Fibroblast of upper back skin (primary cell): ENCODE measurements around the gene OR10AG1.

Experiments used
- DNase-seq: peaks from one replicate; pipeline ENCODE4 v3.0.0-alpha.2; 2013

The OR10AG1 gene, protein sequence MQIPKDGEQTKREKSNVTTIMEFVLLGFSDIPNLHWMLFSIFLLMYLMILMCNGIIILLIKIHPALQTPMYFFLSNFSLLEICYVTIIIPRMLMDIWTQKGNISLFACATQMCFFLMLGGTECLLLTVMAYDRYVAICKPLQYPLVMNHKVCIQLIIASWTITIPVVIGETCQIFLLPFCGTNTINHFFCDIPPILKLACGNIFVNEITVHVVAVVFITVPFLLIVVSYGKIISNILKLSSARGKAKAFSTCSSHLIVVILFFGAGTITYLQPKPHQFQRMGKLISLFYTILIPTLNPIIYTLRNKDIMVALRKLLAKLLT

DNA sequence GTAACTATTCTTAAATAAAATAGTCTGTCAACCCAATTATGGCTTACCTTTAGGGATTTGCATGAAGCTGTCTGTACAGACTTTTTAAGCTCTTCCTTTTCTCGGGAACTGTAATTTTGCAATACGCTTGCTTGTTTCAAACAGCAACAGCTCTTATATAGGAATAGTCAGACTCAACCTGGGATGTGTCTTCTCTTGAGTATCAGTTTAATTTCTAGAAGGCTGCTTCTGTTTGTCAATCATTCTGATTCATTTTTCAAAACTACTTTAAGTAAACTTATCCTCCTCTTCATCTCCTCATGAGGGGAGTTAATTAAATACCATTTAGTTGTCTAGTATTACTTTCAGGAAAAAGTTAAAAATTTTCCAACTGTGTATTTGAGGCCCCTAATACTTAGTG lies at the start of gene OR10AG1:
OR10AG1 (minus strand) TSS at position 101 of the 400 bp plus-strand sequence; CDS start at position 63, 38 bp downstream.
- no peak for DNase-seq

DNA sequence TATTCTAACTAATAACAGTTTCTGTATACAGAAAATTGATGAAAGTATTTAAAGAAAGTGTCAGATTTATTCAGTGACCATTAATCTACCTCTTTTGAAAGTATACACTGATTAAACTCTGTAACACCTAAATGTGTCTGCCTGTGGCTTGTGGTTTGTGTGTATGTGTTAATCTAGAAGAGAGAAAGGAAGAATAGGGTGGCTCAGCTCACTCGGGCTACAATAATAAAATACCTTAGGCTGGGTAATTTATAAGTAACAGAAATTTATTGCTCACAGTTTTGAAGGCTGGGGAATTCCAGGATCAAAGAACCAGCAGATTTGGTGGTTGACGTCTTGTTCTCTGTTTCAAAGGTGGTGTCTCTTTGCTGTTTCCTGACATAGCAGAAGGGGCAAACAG lies 44.1 kb upstream of the OR10AG1 start:
- DNase-seq = no peak

DNA sequence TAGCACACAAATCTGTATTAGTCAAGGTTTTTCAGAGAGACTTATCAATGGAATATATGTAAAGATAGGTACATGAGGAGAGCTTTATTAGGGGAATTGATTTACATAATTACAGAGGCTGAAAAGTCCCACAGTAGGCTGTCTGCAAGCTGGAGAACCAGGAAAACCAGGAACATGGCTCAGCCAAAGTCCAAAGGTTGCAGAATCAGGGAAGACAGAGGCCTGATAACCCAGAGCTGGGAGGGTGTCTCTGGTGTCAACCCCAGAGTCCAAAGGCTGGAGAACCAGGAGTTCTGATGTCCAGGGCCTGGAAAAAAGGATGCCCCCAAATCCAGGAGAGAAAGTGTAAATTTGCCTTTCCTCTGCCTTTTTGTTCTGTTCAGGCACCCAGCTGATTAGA lies 41.0 kb upstream of the OR10AG1 start:
- no peak for DNase-seq

DNA sequence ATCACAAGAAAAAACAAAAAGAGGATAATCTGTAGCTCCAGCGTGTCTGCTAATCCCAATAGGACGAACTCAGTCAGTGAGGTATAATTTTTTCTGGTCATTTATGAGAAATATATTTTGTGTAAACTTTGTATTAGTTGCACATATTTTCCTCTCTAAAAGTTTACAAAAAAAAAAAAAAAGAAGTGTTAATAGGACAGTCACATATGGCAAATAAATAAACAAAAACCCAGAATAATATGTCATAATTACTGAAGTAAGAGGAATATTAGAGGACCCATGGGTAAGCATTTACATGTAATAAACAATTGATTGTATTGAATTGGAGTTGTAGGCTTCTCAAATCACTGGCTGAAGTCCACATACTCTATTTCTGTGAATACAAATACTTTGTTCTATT lies 24.8 kb upstream of the OR10AG1 start, which contains the start of gene OR5F1:
OR5F1 (minus strand) TSS at position 101 of the 400 bp plus-strand sequence; CDS start at position 101, 0 bp downstream.
- no peak for DNase-seq

DNA sequence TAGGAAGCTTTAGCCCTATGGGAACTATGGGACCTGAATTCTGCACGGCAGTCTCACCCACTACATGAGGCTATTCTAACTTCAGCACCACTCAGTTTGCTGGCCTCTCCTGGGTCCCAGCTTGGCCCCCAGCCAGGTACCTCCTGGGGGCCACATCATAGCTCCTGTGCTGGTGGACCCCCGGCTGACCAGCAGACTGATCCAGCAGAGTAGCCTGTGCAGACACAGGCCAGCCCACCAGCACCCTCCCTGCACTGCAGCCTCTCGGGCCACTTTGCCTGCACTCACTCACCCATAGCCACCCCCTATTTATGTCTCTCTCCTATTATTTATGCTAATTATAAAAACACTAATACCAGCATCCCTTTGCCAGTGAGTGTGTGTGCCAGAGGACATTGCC lies 1.2 kb upstream of the OR10AG1 start:
- DNase-seq = no peak

DNA sequence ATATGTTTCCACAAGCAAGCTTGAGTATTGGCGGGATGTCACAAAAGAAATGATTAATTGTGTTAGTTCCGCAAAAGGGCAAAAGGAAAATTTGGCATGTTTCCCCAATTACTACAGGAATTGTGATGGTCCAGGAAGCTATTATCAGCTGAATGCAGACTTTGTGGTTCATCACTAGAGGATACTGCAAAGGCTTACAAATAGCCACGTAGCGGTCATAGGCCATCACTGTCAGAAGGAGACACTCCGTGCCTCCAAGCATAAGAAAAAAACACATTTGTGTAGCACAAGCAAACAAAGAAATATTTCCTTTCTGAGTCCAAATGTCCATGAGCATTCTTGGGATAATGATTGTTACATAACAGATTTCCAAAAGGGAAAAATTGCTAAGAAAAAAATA lies 1.8 kb downstream of the OR10AG1 start:
- DNase-seq = no peak

DNA sequence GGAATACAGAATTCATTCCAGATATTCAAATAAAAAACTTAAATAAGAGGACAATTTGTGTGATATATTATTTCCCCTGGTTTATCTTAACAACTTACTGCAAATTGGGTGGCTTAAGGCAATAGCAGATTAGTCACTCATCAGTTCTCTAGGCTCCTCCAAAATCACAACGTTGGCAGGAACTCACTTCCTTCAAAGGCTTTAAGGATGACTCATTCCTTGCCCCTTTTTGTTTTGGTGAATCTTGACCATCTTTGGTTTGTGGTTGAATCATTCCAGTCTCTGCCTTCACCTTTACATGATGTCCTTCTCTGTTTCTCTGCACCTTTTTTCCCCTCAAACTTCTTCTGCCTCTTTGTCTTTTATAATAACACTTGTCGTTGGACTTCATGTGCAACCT lies 3.4 kb downstream of the OR10AG1 start:
- no peak for DNase-seq

DNA sequence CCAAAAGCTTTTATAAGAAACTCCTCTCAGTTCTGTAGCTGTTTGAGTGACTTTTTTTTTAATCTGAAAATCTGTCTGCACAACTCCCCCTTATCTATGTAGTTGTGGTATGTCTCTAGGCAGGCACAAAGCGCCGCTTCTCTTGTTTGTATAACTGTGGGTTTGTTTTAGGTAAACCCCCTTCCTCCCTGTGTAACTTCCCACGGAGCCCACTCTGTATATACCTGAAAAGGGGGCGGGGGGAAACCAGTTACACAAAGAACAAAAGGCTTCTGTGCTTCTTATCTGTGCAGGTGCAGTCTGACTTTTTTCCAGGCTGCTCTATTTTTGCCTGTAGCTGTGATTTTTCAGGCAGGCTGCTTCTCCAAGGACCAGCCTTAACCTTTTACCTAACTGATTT lies 13.2 kb downstream of the OR10AG1 start:
- no peak for DNase-seq

DNA sequence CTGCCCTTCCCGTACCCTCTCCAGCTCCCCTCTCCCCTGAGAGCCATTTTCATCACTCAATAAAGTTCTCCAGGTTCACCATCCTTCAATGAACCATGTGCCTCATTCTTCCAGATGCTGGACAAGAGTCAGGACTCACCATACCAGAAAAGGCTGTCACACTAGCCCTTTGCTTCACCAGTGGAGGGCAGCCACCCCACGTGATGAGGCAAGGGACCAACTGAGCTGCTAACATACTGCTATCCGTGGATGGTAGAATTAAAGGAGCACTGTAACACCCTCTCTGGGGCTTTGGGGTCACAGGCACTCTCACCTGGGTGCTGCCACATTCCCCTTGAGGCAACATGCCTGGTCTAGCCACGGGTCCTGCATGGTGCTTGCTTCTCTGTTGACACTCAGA lies 20.4 kb downstream of the OR10AG1 start:
- DNase-seq = no peak

DNA sequence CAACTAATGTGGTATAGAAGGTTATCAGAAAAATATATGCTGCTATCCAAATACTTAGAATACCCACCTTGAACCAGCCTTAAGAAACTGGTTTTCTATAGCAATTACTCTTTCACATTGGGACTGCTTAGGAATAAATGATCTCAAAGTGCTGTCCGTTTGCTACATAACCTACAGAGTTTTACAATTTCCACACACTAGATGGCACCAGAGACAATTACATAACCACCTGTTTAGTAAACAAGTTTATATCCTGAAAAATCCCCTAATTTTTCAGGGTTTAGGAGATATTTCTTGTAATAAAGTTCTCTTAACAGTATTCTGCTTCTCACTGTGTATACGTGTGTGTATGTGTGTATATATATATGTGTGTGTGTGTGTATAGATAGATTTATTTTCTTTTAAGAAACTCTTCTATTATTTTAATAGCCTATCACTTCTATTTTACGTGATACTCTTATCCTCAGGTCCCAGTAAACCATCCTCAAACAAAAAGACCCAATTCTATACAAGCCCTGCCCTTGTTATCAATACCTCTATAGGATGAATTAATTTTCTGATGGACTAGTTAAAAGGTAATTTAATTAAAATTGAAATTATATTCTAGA lies 26.9 kb downstream of the OR10AG1 start:
- DNase-seq = no peak

DNA sequence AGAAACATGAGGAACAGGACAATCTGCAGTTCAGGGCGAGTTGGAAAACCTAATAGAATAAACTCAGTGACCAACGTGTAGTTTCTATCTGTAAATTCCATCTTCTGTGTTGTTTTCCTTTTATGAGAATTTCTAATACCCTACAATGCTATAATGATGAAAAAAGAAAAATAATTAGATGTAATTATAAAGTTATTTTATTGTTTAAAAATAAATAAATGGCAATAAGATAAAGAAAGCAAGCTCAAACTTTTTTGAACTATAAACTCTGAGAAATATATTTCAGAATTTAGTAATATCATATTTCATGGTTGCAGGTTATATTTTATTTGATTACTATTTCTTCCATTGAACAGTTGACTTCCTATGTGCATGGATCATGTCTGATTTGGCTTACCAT lies 33.4 kb downstream of the OR10AG1 start, which contains the start of gene OR5I1:
OR5I1 (minus strand) TSS at position 101 of the 400 bp plus-strand sequence; CDS start at position 101, 0 bp downstream.
- no peak for DNase-seq

DNA sequence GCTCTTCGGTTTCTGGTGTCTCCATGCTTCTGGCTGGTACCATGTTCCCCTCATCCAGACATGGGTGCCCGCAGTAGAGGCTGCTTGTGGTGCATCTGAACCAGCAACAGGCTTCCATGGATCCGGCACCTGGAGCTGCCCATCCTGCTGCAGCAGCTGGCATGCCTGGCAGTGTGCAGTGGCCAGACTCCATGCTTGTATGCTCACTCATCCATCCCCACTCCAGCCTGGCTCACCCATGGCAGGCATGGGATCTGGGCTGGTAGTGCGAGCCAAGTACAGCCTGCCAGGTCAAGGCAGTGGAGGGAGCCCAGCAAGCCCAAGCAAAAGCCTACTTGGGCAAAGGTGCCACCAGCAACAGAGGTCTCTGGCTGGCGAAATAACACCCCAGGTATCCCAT lies 49.2 kb downstream of the OR10AG1 start:
- DNase-seq = no peak
